ENCODE results near the gene AP1AR.

The AP1AR gene

DNA sequence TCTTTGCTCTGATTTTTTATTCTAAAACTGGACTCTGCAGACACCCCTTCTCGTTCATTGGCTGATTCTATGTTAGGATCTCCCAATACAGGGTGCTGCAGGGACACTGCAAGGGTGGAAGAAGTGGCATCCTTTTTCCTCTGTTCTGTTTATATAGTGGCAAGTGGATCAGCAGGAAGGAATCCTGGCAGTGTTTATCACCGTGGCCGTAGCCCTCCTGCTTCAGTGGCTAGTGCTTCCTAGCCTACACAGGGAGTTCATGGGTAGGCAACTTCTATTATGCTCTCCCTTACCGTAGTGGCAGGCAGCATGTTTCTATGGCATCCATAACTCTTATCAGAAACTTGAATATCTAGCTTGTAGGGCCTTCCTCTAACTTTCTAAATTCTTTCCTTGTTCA, 6.4 kb upstream of the AP1AR start:
- no peak for DNase-seq

GRCh38 chr4:112230879-112231778, 458 bp upstream of the AP1AR start:
- peak; percentile 99 for DNase-seq

GRCh38 chr4:112234952-112235609, 3.5 kb downstream of the AP1AR start:
- DNase-seq, result no peak

- DNase-seq, result no peak
Measured at GRCh38 chr4:112236040-112236439, 4.5 kb downstream of the AP1AR start.

GRCh38 chr4:112238833-112239232, 7.2 kb downstream of the AP1AR start:
- DNase-seq, result no peak

DNA sequence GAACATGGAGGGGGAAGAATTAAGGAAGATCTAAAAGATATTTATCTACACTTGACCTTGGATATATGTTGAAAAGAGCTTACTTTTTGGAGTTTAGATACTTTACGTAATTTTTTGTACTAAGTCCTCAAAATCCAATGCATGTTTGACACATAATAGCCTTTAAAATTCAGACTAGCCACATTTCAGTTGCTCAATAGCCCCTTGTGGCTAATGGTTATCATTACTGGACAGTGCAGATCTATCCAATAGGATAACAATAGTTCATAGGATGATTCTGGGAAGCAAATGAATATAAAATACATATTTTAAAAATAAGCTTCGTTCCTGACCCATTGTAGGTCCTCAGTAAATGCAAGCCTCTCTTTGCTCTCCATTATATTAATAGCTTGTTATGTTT, 13.8 kb downstream of the AP1AR start:
- no peak for DNase-seq

- DNase-seq, result no peak
Measured at GRCh38 chr4:112247021-112247420, 15.4 kb downstream of the AP1AR start.

GRCh38 chr4:112251019-112251643, 19.5 kb downstream of the AP1AR start:
- DNase-seq, result no peak

- no peak for DNase-seq
Measured at GRCh38 chr4:112252234-112252633, 20.6 kb downstream of the AP1AR start.

- DNase-seq, result no peak
Measured at GRCh38 chr4:112253382-112254000, 21.9 kb downstream of the AP1AR start.

DNA sequence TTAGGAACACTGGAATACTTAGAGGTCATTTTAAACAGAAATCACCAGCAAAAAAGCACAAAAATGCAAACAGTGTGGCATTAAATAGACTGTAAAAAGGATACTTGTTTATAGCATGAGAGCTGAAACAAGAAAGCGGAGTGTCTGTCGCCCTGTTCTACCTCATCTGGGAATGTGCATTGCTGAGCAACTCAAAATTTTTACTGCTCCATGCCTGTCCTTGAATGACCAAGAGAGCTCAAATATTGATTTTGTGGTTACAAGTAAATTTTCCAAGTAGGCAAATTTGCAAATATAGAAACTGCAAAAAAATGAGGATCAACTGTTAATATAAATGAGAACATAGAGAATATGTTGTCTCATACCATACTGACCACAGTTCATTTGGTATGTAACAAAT, 25.5 kb downstream of the AP1AR start:
- DNase-seq, result no peak

- DNase-seq, result no peak
Measured at GRCh38 chr4:112266823-112267222, 35.2 kb downstream of the AP1AR start.

DNA sequence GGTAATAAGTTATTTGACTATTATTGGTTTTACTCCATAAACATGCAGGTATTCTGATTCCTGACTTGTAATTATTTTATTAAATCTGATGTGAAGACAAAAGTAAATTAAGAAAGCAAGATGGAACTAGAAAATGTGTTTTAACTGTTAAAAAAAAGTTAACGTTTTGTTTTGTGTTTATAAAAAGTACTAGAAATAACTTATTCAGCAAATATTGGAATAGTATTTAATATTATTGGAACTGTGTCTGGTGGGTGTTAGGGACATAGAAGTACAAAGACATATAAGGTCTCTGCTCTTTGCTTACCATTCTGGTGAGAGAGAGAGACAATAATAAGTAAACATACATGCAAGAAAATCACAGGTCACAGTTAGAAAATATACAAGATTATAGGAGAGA, 38.5 kb downstream of the AP1AR start:
- no peak for DNase-seq

GRCh38 chr4:112270640-112271421, 39.2 kb downstream of the AP1AR start:
- no peak for DNase-seq

GRCh38 chr4:112272292-112272691, 40.7 kb downstream of the AP1AR start:
- DNase-seq, result no peak

GRCh38 chr4:112274959-112275358, 43.4 kb downstream of the AP1AR start:
- no peak for DNase-seq

- no peak for DNase-seq
Measured at GRCh38 chr4:112276113-112276512, 44.5 kb downstream of the AP1AR start.

DNA sequence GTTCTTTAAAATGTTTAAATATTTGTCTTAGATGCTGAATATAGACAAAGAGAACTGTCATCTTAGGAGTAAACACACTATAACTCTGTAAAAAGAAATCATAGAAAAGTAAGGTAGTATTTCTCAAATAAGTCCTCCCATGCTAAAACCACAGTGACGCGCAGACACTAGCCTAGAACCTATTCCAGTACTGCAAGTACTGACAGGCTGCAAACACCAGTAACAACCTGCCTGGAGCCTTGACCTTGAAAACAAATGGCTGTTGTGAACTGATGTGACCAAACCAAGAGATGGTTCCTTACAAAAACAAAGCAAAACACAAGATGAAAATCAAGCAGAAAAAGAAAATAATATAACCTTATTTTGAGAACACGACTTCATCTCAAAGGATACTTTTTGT, 45.6 kb downstream of the AP1AR start:
- no peak for DNase-seq

DNA sequence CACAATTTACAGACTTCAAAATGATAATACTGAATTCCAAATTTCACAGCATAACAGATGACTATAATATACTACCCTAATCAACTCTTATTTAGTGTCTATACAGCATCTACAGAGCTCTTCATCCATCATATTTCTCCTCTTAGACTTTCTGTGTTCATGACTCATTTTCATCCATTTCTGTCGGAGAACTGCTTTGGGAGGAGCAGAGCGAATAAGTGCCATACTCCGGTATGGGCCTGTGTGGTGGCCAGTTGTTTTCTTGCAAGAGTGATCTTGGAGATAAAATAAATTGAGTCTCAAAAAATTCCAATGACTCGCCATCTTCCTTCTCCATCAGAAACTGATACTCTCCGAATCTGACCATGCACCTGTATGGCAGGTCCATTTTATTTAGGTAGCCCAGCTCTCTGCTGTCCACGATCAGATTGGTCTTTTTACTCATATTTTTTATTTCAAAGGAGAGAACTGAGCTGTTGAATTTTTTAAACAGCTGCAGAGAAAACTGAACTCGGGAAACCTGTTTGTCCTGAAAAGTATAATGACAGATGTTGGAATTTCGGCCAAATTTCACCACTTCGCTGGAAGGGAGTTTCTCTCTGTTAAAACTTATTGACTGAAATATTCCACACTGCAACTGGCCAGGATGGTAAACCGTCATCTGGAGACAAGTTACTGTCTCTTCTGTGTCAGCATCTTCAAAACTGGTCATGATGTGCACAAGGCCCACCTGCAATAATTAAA, 46.3 kb downstream of the AP1AR start:
- no peak for DNase-seq

DNA sequence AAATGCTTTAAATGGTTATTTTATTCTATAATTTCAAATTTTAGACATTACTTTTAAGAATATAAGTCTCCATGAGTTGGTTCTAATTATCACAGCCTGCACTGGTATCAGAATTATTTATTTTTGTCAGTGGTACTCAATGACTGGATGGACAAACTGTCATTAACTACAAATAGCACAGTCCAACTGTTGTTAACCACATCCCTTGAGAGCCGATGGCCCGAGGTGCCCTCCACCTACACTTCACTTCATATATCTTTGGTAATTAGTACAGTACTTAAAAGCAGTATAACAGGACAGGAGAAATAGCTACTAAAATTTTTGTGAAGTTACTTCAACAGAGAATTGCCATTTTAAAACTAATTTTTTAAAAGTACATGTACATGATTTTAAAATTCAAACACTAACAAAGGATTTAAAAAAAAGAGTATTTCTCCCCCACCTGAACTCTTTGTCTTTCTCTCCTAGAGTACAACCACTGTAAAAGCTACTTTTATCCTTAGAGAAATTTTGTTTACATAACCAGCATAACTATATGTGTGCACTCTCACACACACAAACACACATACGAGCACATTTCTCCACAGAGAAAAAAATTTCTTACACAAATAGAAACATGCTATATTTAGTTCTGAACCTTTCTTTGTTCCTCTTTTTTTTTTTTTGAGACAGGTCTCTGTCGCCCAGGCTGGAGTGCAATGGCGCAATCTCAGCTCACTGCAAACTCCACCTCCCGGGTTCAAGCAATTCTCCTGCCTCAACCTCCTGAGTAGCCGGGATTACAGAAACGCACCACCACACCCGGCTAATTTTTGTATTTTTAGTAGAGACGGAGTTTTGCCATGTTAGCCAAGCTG, 47.7 kb downstream of the AP1AR start:
- no peak for DNase-seq

DNA sequence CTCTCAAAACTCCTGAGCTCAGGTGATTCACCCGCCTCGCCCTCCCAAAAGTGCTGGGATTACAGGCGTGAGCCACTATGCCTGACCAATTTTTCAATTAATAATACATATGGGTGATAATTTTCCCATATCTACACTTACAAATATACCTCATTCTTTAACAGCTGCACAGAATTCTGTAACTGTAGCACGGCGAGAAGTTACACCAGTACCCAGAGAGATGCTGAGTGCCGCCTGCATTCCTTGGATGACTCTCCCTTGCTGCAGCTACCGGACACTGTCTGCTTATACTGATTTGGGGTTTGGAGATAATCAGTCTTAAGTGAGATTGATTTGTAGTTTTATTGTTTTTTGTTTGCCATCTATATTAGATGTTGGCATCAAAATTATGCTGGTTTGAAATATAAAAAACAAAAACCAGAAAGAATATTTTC, 48.3 kb downstream of the AP1AR start:
- no peak for DNase-seq
